Calu3 (cell line): ENCODE measurements around the gene DCC. TPM values are rescaled to one million over a fixed set of nuclear protein-coding genes. Genes with fewer than 3 reads are reported as not detected.

Experiments used
- BruUV-seq: library from RNA; stranded (reverse); fragments of 400-500 nt; replicated peaks from 2 replicates; lab custom pipeline; 2021; lab: Mats Ljungman, UMichigan
- CTCF ChIA-PET: fragments of 300-600 bp; sonication (Branson Sonifier 250); formaldehyde crosslinking; loops from one replicate; lab custom pipeline; 2022; ENCODE audit warnings: antibody characterized with exemption; lab: Charles Lee
- DNase-seq: peaks from one replicate; pipeline ENCODE4 v3.0.0; 2022
- H3K27ac Mint-ChIP-seq: one replicate; pipeline ENCODE4 v1.8.0; 2022; ENCODE audit warnings: mixed read lengths; ENCODE audit not compliant: unreplicated experiment
- H3K27me3 Mint-ChIP-seq: one replicate; pipeline ENCODE4 v1.8.0; 2022; ENCODE audit warnings: mixed read lengths; ENCODE audit not compliant: unreplicated experiment
- H3K36me3 Mint-ChIP-seq: one replicate; pipeline ENCODE4 v1.8.0; 2022; ENCODE audit warnings: mild to moderate bottlenecking, moderate library complexity, mixed read lengths; ENCODE audit not compliant: insufficient read depth, unreplicated experiment
- H3K4me1 Mint-ChIP-seq: one replicate; pipeline ENCODE4 v1.8.0; 2022; ENCODE audit warnings: mild to moderate bottlenecking, low read depth, mixed read lengths; ENCODE audit not compliant: unreplicated experiment
- H3K4me3 Mint-ChIP-seq: one replicate; pipeline ENCODE4 v1.8.0; 2022; ENCODE audit warnings: mild to moderate bottlenecking, low read depth, moderate library complexity, mixed read lengths; ENCODE audit not compliant: unreplicated experiment
- H3K9me3 Mint-ChIP-seq: one replicate; pipeline ENCODE4 v1.8.0; 2022; ENCODE audit warnings: low read depth, mixed read lengths; ENCODE audit not compliant: unreplicated experiment
- intact Hi-C: fragments of 100-400 bp; cut with micrococcal nuclease; formaldehyde crosslinking; loops from one replicate; pipeline ENCODE4 v1.10.0; 2022; ENCODE audit not compliant: unreplicated experiment
- total RNA-seq: library from RNA; stranded (reverse); gene quantifications from 2 replicates; pipeline ENCODE4 v1.2.3, GENCODE V29; 2022
- TF ChIP-seq, protein P1 (sequence below): fragments of 200-600 bp; IDR thresholded peaks from one replicate; pipeline ENCODE4 v1.8.0; 2022; ENCODE audit warnings: antibody characterized with exemption; ENCODE audit not compliant: unreplicated experiment

DCC gene
- total RNA-seq, 1 experiment from 2014 or later, result not detected

DNA sequence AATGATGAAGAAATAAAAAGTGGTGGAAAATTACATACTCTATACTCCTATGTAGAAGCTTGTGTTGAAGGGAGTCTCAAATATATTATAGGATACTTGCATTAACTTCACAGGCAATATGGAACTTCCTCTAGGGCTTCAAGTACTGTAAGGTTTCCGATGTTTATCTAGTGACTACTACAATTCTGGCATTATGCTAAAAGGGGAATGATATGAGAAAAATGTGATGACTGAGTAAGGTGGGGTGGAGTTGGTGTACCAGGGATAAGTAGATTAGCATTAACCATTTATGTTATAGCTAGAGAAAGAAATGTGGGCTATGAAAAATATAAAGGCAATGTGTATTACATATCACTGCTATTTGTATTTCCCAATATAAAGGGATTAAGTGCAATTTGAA is 229.5 kb downstream of the DCC start:
- CTCF ChIA-PET, result no interaction called here
- TF ChIP-seq, protein P1, sequence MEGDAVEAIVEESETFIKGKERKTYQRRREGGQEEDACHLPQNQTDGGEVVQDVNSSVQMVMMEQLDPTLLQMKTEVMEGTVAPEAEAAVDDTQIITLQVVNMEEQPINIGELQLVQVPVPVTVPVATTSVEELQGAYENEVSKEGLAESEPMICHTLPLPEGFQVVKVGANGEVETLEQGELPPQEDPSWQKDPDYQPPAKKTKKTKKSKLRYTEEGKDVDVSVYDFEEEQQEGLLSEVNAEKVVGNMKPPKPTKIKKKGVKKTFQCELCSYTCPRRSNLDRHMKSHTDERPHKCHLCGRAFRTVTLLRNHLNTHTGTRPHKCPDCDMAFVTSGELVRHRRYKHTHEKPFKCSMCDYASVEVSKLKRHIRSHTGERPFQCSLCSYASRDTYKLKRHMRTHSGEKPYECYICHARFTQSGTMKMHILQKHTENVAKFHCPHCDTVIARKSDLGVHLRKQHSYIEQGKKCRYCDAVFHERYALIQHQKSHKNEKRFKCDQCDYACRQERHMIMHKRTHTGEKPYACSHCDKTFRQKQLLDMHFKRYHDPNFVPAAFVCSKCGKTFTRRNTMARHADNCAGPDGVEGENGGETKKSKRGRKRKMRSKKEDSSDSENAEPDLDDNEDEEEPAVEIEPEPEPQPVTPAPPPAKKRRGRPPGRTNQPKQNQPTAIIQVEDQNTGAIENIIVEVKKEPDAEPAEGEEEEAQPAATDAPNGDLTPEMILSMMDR, result no peak
- no TSS peak for BruUV-seq
- Mint-ChIP-seq H3K36me3 (no peaks in the 10 kb centered on the region), H3K4me1 (peaks cover 43% of the 10 kb centered on the region), H3K9me3 (no peaks in the 10 kb centered on the region), H3K27me3 (no peaks in the 10 kb centered on the region), H3K27ac (no peak overlapping the region), H3K4me3 (no peak overlapping the region)
- DNase-seq, result no peak
- intact Hi-C loops, result no loop called here

DNA sequence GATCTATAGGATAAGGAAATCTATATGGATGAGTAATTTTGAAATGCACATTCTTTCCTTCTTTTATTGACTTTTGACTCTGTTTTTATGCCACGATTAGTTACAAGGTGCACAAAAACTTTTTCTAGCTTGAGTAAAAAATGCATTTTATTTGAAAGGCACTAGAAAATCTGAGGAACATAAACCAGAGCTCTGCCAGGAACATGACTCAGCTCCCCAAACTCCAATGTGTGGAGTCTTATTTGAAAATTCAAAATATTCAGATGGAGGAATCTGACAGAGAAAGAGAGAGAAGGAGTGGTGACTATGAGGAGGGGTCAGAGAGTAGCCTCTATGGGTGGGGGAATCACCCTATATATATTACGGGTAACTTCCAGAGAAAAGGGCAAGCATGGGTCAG is 231.0 kb downstream of the DCC start:
- CTCF ChIA-PET, result no interaction called here
- no peak overlapping the region for H3K4me3 Mint-ChIP-seq
- TF ChIP-seq, protein P1, result no peak
- intact Hi-C loops, result no loop called here
- H3K36me3 Mint-ChIP-seq, result no peaks in the 10 kb centered on the region
- H3K27ac Mint-ChIP-seq, result no peak overlapping the region
- BruUV-seq, result no TSS peak
- no peaks in the 10 kb centered on the region for H3K9me3 Mint-ChIP-seq
- H3K4me1 Mint-ChIP-seq, result peaks cover 43% of the 10 kb centered on the region
- no peak for DNase-seq
- H3K27me3 Mint-ChIP-seq, result no peaks in the 10 kb centered on the region

DNA sequence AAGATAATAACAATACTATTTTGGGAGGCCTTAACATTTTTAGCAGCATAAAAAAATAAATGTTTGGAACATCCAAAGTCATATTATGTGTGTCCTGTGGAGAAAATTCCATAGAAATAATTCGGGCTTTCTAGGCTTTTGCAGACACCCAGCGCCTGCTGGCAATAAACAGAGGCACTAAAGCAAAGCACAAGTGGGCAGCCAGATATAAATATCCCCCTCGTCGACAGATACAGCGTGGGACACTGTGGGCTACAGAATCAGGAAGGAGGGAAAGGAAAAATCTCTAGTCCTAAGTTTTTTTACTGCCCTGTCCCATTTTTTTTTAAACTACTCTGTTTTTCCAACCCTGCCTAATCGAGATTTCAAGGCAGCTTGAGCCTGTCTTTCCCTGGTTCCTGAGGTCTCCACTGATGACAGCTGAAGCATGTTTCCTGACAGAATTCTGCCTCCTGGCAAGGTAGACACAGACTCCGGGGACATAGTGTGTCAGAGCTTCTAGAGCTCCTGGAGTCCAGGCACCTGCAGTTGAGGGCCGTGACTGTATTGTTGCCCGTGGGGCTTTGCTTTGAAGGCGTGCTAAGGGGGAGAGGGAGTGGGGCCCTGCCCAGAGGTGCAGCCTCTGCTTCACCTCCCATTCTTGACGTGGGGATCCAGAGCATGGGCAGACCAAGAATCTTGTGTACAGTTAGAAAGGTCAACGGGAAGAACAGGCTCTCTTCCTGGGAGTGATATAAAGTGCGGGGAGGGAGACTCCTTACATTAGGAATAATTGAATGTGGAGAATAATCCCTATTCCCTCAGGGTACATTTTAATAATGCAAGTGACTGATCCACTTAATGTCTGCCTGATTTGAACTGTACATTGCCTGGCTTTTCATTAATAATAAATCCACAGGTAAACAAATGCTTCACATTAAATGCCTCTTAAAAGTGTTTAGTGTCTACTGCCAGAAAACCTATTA is 232.3 kb downstream of the DCC start:
- CTCF ChIA-PET, result no interaction called here

DNA sequence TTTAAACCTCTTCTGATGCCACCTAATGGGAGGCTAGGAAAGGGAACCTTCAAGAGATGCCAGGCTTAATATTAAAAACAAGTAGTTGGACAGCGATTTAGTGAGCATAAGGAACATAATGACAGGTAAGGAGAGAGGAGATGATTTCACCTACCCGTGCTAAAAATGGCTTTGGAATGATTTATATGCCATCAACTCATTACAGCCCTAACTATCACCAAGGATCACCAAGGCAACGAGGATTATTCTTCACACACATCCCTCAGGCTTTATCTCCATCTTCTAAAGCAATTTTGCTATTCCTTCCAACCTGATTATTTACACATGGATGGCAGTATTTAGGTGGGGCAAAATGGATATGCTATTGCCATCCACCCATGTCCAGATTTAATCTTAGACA is 237.8 kb downstream of the DCC start:
- Mint-ChIP-seq H3K27me3 (no peaks in the 10 kb centered on the region), H3K4me1 (peaks cover 5% of the 10 kb centered on the region), H3K4me3 (no peak overlapping the region), H3K27ac (no peak overlapping the region), H3K9me3 (no peaks in the 10 kb centered on the region), H3K36me3 (no peaks in the 10 kb centered on the region)
- intact Hi-C loops, result no loop called here
- BruUV-seq, result no TSS peak
- CTCF ChIA-PET, result no interaction called here
- no peak for DNase-seq
- TF ChIP-seq, protein P1, result no peak

More for the DNA sequence above, 232.3 kb downstream of the DCC start:
- Mint-ChIP-seq H3K9me3 (no peaks in the 10 kb centered on the region), H3K27ac (no peak overlapping the region), H3K4me1 (peaks cover 43% of the 10 kb centered on the region), H3K4me3 (no peak overlapping the region), H3K27me3 (no peaks in the 10 kb centered on the region), H3K36me3 (no peaks in the 10 kb centered on the region)
- BruUV-seq, result no TSS peak
- intact Hi-C loops, result no loop called here
- DNase-seq, result no peak
- TF ChIP-seq, protein P1, result no peak
